Left renal cortex interstitium (tissue), 4 donors: ENCODE results near the gene REEP1. TPM values are rescaled to one million over a fixed set of nuclear protein-coding genes. Genes with fewer than 3 reads are reported as not detected.
"Not testable (repeated sequence)": the region's sequence is repeated elsewhere in the genome, so short reads cannot be mapped to it uniquely, and the experiment has no call there.

Experiments
- DNase-seq, 4 donors: peaks; one replicate each; pipeline ENCODE4 v3.0.0-alpha.2; 2013; ENCODE audit warnings: low read depth in 4 of 4, low spot score in 2 of 4, missing footprints in 1 of 4
- polyA plus RNA-seq, 4 donors: library from polyadenylated mRNA; unstranded; fragments of 120-200 nt; gene quantifications; one replicate each; pipeline ENCODE4 v1.2.1, GENCODE V29; 2013; ENCODE audit not compliant: insufficient read length in 4 of 4

Gene REEP1
- polyA plus RNA-seq, 4 donors = 2.5 to 3.2 (median 3.1) TPM

- no peak for DNase-seq
Measured at GRCh38 chr2:86203614-86204013, 133.8 kb downstream of the REEP1 start.

DNA sequence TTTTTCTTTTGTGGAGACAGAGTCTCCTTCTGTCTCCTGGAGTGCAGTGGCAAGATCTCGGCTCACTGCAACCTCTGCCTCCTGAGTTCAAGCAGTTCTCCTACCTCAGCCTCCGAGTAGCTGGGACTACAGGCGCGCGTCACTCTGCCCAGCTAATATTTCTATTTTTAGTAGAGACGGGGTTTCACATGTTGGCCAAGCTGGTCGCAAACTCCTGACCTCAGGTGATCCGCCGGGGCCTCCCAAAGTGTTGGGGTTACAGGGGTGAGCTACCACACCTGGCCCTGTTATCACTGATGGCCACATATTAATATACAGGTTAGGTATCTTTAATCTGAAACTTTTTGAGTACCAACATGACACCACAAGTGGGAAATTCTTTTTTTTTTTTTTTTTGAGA lies 134.7 kb downstream of the REEP1 start:
- DNase-seq = no peak

DNA sequence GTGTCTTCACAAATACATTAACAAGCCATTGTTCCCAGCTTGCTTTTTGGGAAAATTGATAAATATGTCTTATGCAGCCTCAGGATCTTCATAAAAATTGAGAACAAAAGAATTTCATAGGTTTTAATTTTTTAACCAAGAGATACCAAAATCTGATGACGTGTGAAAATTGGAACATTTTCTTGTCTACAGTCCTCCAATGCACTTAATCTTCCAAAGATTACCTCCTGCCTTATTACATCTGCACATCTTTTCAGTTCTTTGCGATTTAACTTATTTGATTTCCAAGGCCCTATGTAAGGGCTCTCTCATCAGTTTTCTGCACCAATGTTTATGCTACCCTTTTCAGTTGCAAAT lies 135.1 kb downstream of the REEP1 start:
- no peak for DNase-seq

DNA sequence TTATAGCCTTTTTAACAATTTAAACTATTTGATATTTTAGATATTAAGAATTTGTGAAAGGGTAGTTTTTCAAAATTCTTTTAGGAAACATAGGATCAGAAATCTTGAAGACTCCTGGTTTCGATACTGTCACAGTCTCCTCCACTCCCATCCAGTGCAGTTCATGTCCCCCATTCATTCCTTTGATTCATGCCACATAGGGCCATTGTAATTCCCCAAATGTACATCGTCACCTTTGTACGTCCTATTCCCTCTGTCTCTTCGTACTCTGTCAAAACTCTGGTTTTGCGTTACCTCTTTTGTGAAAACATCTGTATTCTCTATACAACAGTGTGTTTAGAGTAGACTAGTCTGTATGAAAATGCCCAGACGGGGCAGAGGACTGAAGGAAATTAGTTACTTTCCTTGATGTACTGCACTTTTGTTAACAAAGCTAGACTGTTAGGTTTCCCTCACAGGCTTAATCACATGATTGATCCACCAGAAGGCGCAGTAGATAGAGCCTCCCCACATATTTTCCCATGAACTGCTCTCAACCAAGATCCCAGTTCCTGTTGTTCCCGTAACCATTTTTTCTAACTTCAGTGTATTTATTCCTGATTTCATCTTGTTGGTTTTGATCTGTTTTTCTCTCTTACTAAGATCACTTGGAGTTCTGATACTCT lies 135.6 kb downstream of the REEP1 start:
- no peak for DNase-seq

DNA sequence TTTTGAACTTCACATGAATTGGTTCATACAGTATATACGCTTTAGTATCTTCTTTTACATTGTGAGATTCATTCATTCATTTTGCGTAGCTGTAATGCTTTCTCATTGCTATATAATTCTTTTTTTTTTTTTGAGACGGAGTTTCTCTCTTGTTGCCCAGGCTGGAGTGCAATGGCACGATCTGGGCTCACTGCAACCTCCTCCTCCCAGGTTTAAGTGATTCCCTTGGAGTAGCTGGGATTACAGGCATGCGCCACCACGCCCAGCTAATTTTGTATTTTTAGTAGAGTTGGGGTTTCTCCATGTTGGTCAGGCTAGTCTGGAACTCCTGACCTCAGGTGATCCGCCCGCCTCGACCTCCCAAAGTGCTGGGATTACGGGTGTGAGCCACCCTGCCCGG lies 136.9 kb downstream of the REEP1 start:
- DNase-seq = not testable (repeated sequence)

- no peak for DNase-seq
Measured at GRCh38 chr2:86199834-86200177, 137.6 kb downstream of the REEP1 start.

- DNase-seq = peak in 1 of 4 donors; percentile 37
Measured at GRCh38 chr2:86195808-86196387, 141.5 kb downstream of the REEP1 start.

GRCh38 chr2:86195055-86195807 lies 142.2 kb downstream of the REEP1 start, which contains the start of gene IMMT:
Gene IMMT (minus strand): TSS chr2:86195462. CDS start chr2:86195382, 80 bp downstream.
- DNase-seq = peak; percentile 87 to 93 (median 91)

DNA sequence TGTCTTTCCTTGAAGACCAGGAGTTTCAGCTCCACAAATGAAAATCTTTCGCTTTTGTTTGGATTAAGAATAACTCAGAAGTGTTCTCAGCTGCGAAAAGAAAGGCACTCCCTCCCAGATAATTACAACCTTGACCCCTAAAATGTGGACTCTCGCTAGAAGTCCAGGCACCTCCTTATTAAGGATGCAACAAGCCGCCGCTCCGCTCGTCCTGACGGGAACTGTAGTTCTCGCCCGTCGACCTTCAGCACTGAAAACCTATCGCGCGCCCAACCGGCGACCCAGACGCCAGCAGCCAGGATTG lies 142.7 kb downstream of the REEP1 start:
- DNase-seq = peak in 2 of 4 donors; percentile 83 to 88

GRCh38 chr2:86193901-86194567 lies 143.4 kb downstream of the REEP1 start:
- no peak for DNase-seq

- no peak for DNase-seq
Measured at GRCh38 chr2:86189782-86190416, 147.5 kb downstream of the REEP1 start.

GRCh38 chr2:86186431-86186830 lies 151.0 kb downstream of the REEP1 start:
- DNase-seq = no peak

- DNase-seq = no peak
Measured at GRCh38 chr2:86185517-86186212, 151.8 kb downstream of the REEP1 start.

DNA sequence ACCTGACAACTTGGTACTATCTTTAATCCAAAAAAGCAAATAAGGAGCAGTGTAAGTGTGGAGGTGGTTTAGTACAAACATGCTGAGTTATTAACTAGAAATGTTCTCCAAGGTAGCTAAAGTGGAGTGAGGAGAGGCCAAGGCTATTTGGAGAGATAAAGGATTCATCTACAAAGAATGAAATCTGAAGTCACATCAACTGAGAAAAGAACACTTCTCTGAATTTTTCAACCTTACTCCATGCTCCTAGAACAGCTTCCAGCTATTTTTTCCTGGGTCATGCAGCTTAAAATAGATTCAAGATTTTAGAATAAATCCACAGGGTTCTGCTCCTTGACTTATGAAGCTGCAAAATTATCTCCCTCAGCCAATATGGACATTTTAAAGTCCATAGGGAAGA lies 160.8 kb downstream of the REEP1 start:
- no peak for DNase-seq

DNA sequence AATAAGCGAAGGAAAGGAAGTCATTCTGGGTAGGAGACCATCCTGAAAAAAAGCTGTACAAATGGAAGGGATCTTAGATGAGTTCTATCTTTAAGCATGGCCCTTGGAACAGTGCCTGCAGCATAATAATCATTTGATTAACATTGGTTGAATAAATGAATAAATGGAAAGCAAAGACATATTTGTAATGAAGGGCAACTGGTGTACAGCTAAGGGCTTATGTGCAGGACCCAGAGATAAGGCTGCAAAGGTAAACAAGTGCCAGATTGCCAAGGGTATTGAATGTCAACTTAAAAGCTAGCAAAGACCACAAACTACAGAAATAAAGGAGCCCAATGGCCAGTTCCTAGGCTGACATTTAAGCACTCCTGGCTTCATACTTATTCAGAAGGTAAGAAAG lies 161.6 kb downstream of the REEP1 start:
- no peak for DNase-seq

DNA sequence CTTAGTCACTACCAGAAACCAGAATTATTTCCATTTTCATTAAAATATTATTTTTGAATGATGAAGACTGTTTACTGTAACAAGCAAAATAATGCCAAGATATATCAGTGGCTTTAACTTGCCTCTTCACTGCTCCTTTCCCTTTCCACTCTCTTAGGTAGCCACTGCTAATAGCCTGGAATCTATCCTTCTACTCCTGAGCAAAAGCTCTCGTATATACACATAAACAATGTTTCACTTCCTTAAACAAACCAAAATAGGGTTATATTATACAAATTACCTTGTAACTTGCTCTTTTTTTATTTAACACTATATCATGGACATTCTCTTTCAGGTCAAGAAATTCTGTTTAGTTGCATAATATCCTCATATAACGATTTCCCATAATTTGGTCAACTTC lies 163.0 kb downstream of the REEP1 start:
- DNase-seq = no peak

- DNase-seq = no peak
Measured at GRCh38 chr2:86172610-86173009, 164.8 kb downstream of the REEP1 start.

- DNase-seq = no peak
Measured at GRCh38 chr2:86171295-86171694, 166.1 kb downstream of the REEP1 start.

- no peak for DNase-seq
Measured at GRCh38 chr2:86170449-86170848, 167.0 kb downstream of the REEP1 start.
